Ovary (tissue), 3 donors: Measurements from ENCODE around the gene ICE1.
"Not testable (repeated sequence)": the region's sequence is repeated elsewhere in the genome, so short reads cannot be mapped to it uniquely, and the experiment has no call there.

Experiments used
- CTCF ChIP-seq, 3 donors: fragments of 450-650 bp in 2 of 3; fragments of 200-600 bp in 1 of 3; IDR thresholded peaks; one replicate each; pipeline versions ENCODE4 v1.5.1 to v1.8.0; 2016 to 2022; ENCODE audit warnings: antibody characterized with exemption in 3 of 3, mild to moderate bottlenecking in 1 of 3
- EP300 ChIP-seq: sonication (generic); formaldehyde crosslinking; IDR thresholded peaks from one replicate; pipeline ENCODE4 v1.6.1; 2017; ENCODE audit warnings: antibody characterized with exemption
- POLR2A ChIP-seq: fragments of 450-650 bp; IDR thresholded peaks from one replicate; pipeline ENCODE4 v1.6.1; 2017; ENCODE audit warnings: antibody characterized with exemption, mild to moderate bottlenecking, moderate library complexity
- donor health status: DM: no; HTN: no; CAD: no.

GRCh38 chr5:5492934-5493271 is 70.4 kb downstream of the ICE1 start:
- not testable (repeated sequence) for TF ChIP-seq CTCF (IDR thresholded peaks at IDR 0.05); POLR2A; EP300
